ENCODE data around the gene FOXG1. TPM values are rescaled to one million over a fixed set of nuclear protein-coding genes. Genes with fewer than 3 reads are reported as not detected.

Gene FOXG1
- total RNA-seq, 1 experiment from 2014 or later, result not detected

DNA sequence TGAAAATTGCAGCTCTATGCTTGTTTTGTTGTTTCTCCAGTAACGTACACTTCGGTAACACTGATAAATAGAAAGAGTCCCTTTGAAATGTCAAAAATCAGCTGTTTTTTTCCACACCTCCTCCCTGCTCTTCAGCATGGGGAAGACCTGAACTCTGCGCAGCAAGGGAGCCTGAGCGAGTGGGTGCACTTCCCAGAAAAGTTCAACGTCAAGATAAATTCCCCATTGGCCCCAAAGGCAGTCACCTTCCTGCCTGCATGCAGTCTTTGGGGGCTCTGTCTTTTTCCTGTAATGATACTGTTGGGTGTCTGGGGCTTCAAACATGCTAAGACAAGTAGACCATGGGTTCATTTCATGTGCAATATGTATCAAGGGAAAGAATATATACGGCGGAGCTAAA, 8.8 kb upstream of the FOXG1 start:
- H4K20me1 ChIP-seq (ENCODE audit: low read length), result 0 out of 2 replicates have a peak, but pooled peaks cover 7% of the 10 kb centered on the region
- no peak overlapping the region for H2AFZ ChIP-seq (ENCODE audit: low read length)
- TF ChIP-seq, protein P1, sequence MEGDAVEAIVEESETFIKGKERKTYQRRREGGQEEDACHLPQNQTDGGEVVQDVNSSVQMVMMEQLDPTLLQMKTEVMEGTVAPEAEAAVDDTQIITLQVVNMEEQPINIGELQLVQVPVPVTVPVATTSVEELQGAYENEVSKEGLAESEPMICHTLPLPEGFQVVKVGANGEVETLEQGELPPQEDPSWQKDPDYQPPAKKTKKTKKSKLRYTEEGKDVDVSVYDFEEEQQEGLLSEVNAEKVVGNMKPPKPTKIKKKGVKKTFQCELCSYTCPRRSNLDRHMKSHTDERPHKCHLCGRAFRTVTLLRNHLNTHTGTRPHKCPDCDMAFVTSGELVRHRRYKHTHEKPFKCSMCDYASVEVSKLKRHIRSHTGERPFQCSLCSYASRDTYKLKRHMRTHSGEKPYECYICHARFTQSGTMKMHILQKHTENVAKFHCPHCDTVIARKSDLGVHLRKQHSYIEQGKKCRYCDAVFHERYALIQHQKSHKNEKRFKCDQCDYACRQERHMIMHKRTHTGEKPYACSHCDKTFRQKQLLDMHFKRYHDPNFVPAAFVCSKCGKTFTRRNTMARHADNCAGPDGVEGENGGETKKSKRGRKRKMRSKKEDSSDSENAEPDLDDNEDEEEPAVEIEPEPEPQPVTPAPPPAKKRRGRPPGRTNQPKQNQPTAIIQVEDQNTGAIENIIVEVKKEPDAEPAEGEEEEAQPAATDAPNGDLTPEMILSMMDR (conservative IDR thresholded peaks at IDR 0.05; ENCODE audit: low read depth, low read length), result no peak
- TF ChIP-seq EZH2 (IDR thresholded peaks at IDR 0.05; ENCODE audit: low read length, unreplicated experiment), result no peak
- TF ChIP-seq EZH2phosphoT487 (IDR thresholded peaks at IDR 0.05; ENCODE audit: borderline replicate concordance, low read length), result no peak
- no peak overlapping the region for H3K9ac ChIP-seq (ENCODE audit: low read length)
- H3K4me2 ChIP-seq (ENCODE audit: low read length), result no peak overlapping the region
- no peaks in the 10 kb centered on the region for H3K36me3 ChIP-seq (ENCODE audit: low read depth, low read length)
- ATAC-seq, result no peak
- no peak overlapping the region for H3K27ac ChIP-seq (ENCODE audit: low read length)
- intact Hi-C loops (cut with micrococcal nuclease), result loop anchor here (1.0 to 5.0 kb wide), 5 partner anchors 260 to 1457 kb away; no protein-coding TSS in a partner anchor
- ChIA-PET CTCF (interaction anchor here (0.7 to 1.6 kb wide), 2 partner anchors 47 to 1456 kb away, joined by 3 read pairs; no protein-coding TSS in a partner anchor), POLR2A (ENCODE audit: unreplicated experiment) (interaction anchor here (0.6 kb wide), 1 partner anchor 940 kb away, joined by 5 read pairs; no protein-coding TSS in a partner anchor)
- no peak for DNase-seq
- no peak overlapping the region for H3K4me3 ChIP-seq (ENCODE audit: low read length)
- BruUV-seq (replicated peaks), result no TSS peak
- peaks cover 83% of the 10 kb centered on the region for H3K27me3 ChIP-seq (ENCODE audit: low read length)
- no peaks in the 10 kb centered on the region for H3K79me2 ChIP-seq (ENCODE audit: low read length)
- H3K9me2 ChIP-seq (replicated peaks; ENCODE audit: low read length), result no peaks in the 10 kb centered on the region
- H3K9me3 ChIP-seq (ENCODE audit: low read length), result no peaks in the 10 kb centered on the region
- peaks cover 4% of the 10 kb centered on the region; the same call in 1 of the 2 replicates for H3K4me1 ChIP-seq (ENCODE audit: insufficient read depth, low read length)
- H3F3A ChIP-seq (ENCODE audit: low read length, unreplicated experiment), result no peaks in the 10 kb centered on the region

DNA sequence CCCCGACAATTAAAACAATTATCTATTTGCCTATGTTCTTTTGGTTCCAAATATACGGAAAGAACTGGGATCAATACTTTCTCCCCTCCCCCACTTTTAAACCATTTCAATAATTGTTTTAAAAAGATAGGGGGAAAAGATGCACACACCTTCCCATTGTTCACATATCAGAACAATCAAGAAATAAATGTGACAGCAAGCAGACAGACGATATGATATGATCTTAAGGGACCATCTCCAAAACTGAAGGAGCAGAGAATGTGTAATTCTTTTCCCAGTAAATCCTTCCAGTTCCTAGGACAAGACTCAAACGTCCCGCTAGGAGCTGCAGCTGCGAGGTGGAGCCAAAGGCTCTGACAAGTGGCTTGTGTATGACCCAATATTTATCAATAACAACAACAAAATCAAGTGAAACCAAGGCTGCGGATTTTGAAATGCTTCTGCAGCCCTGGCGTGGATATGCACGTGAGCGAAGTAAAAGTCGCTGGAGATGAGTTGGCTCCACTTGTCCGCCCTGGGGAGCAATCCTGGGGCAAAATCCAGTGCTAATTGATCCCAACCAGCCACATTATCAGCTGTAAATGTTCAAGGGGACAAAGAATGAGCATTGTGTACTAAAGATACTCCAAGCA, 8.2 kb upstream of the FOXG1 start:
- Histone ChIP-seq H3K9ac (ENCODE audit: low read length) (no peak overlapping the region), H3K27me3 (ENCODE audit: low read length) (peaks cover 89% of the 10 kb centered on the region)

More for the DNA sequence above, 8.2 kb upstream of the FOXG1 start:
- Histone ChIP-seq H3K9me2 (replicated peaks; ENCODE audit: low read length) (no peaks in the 10 kb centered on the region), H3K36me3 (ENCODE audit: low read depth, low read length) (no peaks in the 10 kb centered on the region), H3F3A (ENCODE audit: low read length, unreplicated experiment) (no peaks in the 10 kb centered on the region), H2AFZ (ENCODE audit: low read length) (no peak overlapping the region), H3K27ac (ENCODE audit: low read length) (no peak overlapping the region), H3K4me1 (ENCODE audit: insufficient read depth, low read length) (peaks cover 4% of the 10 kb centered on the region; the same call in 1 of the 2 replicates), H3K79me2 (ENCODE audit: low read length) (no peaks in the 10 kb centered on the region), H3K9me3 (ENCODE audit: low read length) (no peaks in the 10 kb centered on the region), H4K20me1 (ENCODE audit: low read length) (0 out of 2 replicates have a peak, but pooled peaks cover 7% of the 10 kb centered on the region), H3K4me2 (ENCODE audit: low read length) (no peak overlapping the region), H3K4me3 (ENCODE audit: low read length) (no peak overlapping the region)
- DNase-seq (no peak), ATAC-seq (no peak)
- intact Hi-C loops (cut with micrococcal nuclease), result loop anchor here (5.0 kb wide), 2 partner anchors 259 to 759 kb away; no protein-coding TSS in a partner anchor
- ChIA-PET POLR2A (ENCODE audit: unreplicated experiment) (no interaction called here), CTCF (interaction anchor here (1.6 kb wide), 1 partner anchor 1456 kb away, joined by 3 read pairs; no protein-coding TSS in a partner anchor)
- TF ChIP-seq EZH2 (IDR thresholded peaks at IDR 0.05; ENCODE audit: low read length, unreplicated experiment), result peak; percentile 13
- TF ChIP-seq, protein P1 (conservative IDR thresholded peaks at IDR 0.05; ENCODE audit: low read depth, low read length), result no peak
- no TSS peak for BruUV-seq (replicated peaks)

Data from PC-3 (cell line).